Measurements from ENCODE around the gene TMEM259. TPM values are rescaled to one million over a fixed set of nuclear protein-coding genes. Genes with fewer than 3 reads are reported as not detected.

The TMEM259 gene
- total RNA-seq, 1 donor from 2014 or later: 122 TPM

- DNase-seq (no peak), ATAC-seq (no peak)
- intact Hi-C loops (cut with micrococcal nuclease): no loop called here
These were observed 26.4 kb downstream of the TMEM259 start for GRCh38 chr19:994516-994915.

DNA sequence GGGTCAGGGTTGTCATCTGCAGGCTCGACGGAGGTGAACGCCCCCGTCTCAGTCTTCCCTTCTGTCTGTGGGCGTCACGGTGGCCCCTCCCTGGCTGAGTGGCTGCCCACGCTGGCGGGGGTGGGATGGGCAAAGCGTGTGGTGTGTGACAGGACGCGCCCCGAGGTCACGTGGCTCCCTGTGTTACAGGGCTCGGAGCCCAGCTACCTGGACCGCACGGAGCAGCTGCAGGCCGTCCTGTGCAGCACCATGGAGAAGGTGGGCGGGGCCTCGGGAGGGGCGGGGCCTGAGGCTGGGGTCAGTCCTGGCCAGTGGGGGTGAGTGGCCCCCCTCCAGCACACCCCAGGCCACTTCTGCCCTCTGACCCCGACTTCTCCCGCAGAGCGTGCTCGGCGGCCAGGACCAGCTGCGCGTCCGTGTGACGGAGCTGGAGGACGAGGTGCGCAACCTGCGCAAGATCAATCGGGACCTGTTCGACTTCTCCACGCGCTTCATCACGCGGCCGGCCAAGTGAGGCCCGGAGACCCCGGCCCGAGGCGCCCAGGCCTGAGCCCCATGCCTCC lies 27.0 kb downstream of the TMEM259 start:
- intact Hi-C loops (cut with micrococcal nuclease): no loop called here
- ATAC-seq: no peak
- DNase-seq: no peak

DNA sequence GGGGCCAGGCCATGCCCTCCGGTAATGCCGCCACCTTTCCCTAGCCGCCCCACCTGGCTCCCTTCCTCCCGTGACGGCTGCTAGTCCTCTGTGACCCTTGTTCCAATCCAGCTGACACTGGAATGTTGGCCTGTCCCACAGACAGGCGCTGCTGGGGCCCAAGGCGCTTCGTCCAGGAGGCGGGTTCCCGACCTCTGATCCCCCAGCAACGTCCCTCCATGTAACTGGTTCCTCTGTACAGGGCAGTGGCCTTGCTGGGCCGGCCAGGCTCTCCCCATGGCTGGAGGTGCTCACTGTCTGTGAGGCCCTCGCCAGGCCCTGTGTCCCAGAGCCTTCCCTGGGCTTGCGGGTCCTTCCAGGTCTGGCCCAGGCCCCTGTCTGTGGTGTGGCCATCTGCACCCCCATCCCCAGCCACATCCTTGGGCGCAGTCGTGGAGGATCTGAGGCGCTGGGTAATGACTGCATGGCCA lies 27.5 kb downstream of the TMEM259 start:
- no peak for ATAC-seq
- intact Hi-C loops (cut with micrococcal nuclease): no loop called here
- DNase-seq: no peak

DNA sequence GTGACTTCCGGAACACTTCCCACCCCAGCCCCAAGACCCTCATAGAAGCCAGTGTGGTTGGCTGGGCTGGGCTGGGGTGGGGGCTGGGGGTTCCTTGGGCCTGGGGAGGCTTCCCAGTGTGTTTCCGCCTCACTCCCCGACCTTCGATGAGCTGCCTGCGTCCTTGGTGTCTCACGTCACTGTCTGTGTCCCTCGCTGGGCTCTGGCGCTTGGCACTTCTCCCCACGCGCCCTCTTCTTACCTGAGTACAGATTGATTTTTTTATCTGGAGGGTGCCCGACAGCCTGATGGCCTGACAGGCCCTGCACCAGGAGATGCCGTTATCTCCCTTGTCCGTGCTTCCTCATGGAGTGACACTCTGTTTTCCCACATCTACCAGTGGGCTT lies 28.3 kb downstream of the TMEM259 start:
- intact Hi-C loops (cut with micrococcal nuclease): no loop called here
- DNase-seq (no peak), ATAC-seq (no peak)

DNA sequence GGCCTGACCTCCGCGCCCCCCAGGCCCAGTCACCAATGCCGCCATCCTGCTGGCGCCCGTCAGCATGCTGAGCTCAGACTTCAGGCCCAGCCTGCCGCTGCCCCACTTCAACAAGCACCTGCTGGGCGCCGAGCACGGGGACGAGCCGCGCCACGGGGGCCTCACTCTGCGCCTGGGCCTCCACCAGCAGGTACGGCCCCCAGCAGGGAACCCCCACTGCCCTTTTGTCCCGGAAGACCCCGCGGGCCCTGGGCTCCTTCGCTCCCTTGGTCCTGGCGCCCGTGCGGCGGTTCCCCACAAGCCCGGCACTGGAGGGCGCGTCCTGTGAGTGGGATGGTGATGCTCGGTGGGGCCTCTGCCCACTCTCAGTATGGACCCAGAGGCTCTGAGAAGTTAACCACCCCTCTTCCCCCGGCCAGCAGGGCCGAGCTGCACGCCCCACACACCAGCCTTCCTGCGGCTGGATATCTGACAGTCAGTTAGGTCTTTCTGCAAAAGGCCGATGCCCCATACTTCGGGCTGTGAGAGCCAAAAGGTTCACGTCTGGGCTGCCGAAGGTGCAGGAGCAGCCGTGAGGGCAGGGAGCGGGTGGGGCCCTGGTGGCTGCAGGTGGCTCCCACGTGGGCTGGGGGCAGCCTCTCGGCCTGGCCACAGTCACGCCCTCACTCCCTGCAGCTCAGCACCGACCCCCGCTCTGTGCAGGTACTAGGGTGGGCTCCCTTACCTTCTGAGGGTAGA lies 28.8 kb downstream of the TMEM259 start:
- ATAC-seq (no peak), DNase-seq (no peak)
- intact Hi-C loops (cut with micrococcal nuclease): no loop called here

DNA sequence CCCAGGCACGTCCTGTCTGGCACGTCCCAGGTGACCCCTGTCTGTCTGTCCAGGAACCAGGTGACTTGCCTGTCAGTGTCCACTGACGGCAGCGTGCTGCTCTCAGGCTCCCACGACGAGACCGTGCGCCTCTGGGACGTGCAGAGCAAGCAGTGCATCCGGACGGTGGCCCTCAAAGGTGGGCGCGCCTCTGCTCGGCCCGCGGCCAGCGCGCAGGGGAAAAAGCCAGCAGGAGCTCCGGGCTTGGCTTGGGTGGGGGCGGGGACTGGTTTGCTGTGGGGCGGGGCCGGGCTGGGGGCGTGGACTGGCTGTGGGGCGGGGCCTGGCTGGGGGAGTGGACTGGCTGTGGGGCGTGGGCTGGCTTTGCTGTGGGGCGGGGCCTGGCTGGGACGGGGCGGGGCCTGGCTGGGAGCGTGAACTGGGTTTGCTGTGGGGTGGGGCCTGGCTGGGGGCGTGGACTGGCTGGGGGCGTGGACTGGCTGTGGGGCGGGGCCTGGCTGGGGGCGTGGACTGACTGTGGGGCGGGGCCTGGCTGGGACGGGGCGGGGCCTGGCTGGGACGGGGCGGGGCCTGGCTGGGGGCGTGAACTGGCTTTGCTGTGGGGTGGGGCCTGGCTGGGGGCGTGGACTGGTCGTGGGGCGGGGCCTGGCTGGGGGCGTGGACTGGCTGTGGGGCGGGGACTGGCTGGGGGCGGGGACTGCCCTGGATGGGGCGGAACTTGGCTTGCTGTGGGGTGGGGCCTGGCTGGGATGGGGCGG lies 29.6 kb downstream of the TMEM259 start:
- DNase-seq: no peak
- intact Hi-C loops (cut with micrococcal nuclease): no loop called here
- ATAC-seq: peak; percentile 22

GRCh38 chr19:990746-991145 lies 30.2 kb downstream of the TMEM259 start:
- DNase-seq: no peak
- intact Hi-C loops (cut with micrococcal nuclease): no loop called here
- no peak for ATAC-seq

DNA sequence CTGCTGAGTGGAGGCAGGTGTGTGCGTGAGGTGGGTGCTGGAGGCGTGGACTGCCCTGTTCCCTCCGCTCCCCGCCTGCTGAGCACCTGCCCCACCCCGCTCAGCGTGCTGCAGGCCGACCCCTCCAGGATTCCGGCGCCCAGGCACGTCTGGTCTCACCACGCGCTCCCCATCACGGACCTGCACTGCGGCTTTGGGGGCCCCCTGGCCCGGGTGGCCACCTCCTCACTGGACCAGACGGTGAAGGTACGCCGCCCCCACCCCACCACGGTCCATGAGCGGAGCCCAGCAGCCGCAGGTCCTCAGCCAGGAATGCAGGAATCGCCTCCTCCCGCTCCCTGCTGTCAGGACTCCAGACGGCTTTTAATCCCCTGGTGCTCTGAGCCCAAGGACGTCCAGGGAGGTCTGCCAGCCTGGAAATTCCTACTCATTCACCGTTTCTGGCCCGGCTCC lies 30.8 kb downstream of the TMEM259 start:
- ATAC-seq (no peak), DNase-seq (no peak)
- intact Hi-C loops (cut with micrococcal nuclease): no loop called here

GRCh38 chr19:989381-990081 lies 31.4 kb downstream of the TMEM259 start:
- intact Hi-C loops (cut with micrococcal nuclease): no loop called here
- ATAC-seq: no peak
- no peak for DNase-seq

- DNase-seq: no peak
- intact Hi-C loops (cut with micrococcal nuclease): no loop called here
- no peak for ATAC-seq
These were observed 32.4 kb downstream of the TMEM259 start for GRCh38 chr19:988510-988909.

DNA sequence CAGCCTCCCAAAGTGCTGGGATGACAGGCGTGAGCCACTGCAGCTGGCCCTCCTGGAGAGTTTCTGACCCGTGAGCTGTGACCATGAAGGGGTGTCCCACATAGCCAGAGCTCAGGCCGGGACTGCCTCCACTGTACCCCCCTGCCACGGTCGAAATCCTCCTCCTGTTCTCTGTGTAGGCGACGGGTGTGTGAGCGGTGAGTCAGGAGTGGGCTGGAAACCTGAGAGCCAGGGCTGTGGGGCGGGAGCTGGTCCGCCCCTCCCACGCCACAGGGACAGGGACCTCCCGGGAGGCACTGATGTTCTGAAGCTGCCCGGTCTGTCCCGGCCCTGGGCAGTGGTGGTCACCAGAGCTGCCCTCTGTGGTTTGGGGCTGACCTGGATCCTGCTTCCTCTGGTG lies 32.8 kb downstream of the TMEM259 start:
- DNase-seq (no peak), ATAC-seq (no peak)
- intact Hi-C loops (cut with micrococcal nuclease): no loop called here

GRCh38 chr19:986083-986482 lies 34.8 kb downstream of the TMEM259 start:
- intact Hi-C loops (cut with micrococcal nuclease): no loop called here
- ATAC-seq: no peak

DNA sequence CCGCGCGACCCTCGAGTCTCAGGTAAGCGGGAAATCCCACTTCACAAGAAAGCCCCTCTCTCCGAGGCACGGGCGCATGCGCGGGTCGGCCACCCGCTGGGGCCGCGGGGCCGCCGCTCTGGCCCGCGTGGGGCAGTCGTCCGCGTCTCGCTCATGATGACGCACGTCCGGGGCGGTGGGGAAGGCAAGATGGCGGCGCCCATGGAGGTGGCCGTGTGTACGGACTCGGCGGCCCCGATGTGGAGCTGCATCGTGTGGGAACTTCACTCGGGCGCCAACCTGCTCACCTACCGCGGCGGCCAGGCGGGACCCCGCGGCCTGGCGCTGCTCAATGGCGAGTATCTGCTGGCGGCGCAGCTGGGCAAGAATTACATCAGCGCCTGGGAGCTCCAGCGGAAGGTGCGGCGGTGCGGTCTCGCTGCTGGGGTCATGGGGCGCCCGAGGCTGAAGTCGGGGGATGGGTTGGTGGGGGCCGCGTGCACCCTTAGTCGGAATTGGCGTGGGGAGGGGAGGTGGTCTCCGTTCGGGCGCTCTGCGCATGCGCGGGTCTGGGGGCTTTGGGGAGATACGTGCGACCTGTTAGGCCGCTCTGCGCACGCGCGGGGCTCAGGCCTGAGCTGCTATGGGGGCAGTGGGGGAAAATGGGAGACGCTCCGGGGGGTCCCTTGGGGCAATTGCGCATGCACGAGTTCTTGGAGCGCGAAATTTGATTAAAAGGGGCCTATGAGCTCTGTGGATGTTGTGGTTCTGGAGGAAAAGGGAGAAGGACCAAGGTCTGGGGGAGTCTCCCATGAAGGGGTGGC lies 36.6 kb downstream of the TMEM259 start, which contains the start of gene WDR18:
TSS of gene WDR18 (plus strand) at position 181 of the 803 bp plus-strand sequence. CDS start at position 190, 9 bp downstream.
- intact Hi-C loops (cut with micrococcal nuclease): loop anchor here (5.0 kb wide), 1 partner anchor 62 kb away; no protein-coding TSS in a partner anchor
- DNase-seq: peak; percentile 97
- ATAC-seq: peak; percentile 96

More at GRCh38 chr19:986083-986482, 34.8 kb downstream of the TMEM259 start:
- DNase-seq: no peak

GRCh38 chr19:982567-983170 lies 38.3 kb downstream of the TMEM259 start:
- DNase-seq: peak; percentile 87
- intact Hi-C loops (cut with micrococcal nuclease): loop anchor here (5.0 kb wide), 1 partner anchor 60 kb away; no protein-coding TSS in a partner anchor
- ATAC-seq: peak; percentile 84

- ATAC-seq: no peak
- DNase-seq: no peak
- intact Hi-C loops (cut with micrococcal nuclease): loop anchor here (5.0 kb wide), 1 partner anchor 58 kb away; no protein-coding TSS in a partner anchor
These were observed 40.6 kb downstream of the TMEM259 start for GRCh38 chr19:980133-980998.

- DNase-seq: no peak
- intact Hi-C loops (cut with micrococcal nuclease): no loop called here
- no peak for ATAC-seq
These were observed 41.6 kb downstream of the TMEM259 start for GRCh38 chr19:979318-979741.

DNA sequence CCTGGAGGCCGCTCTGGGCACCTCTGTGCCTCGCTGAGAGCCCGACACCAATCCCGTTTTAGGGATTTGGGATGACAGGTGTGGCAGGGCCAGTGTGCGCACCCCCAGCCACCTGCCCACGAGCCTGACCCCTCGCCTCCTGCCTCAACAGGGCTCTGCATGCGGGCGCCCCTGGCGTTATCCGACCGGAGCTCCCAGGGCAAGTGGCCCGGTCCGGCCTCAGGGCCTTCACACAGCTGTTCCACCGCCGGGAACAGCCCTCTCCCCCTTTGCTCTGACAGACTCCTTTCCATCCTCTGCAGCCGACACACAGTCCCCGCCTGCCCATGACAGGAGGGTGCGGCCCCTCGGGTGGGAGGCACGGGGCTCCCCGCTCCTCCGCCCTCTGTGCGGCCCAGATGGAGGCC lies 43.9 kb downstream of the TMEM259 start:
- DNase-seq (no peak), ATAC-seq (no peak)
- intact Hi-C loops (cut with micrococcal nuclease): no loop called here

Measured in left ventricle myocardium superior (tissue), 1 donor.